RPMI8226 (cell line): ENCODE results near the gene H6PD.

Source experiments
- DNase-seq: peaks from one replicate; pipeline ENCODE4 v3.0.0-alpha.2; 2015

H6PD gene

GRCh38 chr1:9207715-9208114 is 26.9 kb upstream of the H6PD start:
- no peak for DNase-seq

DNA sequence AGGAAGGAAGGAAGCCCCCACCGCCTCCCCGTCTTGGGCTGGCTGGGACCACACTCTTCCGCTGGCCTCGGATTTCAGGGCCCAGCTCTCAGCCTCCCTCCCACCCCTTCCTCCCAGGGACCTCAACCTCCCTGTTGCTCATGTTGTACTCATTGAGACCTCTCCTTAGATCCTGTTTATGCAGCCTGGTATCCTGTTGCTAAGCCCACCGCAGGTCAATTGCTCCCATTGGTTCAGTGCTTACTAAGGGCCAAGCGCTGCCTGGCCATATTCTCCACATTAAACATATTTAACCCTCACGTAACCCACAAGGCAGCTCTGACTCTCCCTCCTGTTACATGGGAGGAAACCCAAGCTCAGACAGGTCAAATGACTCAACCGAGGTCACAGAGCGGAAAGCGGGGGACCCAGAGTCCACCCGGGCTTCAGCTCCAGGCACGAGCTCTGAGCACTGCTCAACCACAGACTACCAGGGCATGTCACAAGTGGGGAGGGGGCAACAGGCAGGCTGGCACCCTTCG is 23.2 kb upstream of the H6PD start:
- DNase-seq, result no peak

DNA sequence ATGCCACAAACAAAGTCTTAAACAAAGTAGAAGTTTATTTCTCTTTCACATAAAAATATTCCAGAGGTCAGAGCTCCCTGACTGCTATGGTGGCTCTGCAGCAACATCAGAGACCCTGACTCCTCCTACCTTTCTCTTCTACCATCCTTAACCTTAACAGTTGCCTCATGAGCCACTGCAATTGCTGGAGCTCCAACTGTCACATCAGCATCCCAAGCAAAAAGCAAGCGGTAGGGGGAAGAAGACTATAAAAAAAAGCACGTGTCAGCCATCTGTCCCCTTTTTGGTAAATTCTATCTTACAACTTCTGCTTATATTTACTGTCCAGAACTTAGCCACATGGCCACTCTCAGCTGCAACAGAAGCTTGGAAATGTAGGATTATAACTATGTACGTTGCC is 21.8 kb upstream of the H6PD start:
- DNase-seq, result no peak

DNA sequence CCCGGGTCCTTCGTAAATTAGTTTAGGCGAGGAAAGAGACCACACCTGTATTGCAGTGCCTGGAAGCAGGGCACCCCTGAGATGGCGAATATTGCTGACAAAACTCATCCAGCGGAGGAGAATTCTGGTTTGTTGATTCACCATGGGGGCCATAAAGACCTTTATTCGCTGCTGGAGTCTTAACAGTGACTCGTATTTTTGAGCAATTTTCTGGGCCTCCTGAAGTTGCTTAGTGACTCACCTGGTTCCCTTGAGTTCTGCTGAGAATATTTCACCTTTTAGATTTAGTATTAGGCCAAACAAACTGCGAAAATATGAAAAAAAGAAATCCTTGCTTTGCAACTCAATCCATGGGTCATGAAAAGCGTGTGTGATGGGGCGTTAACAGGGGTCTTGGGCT is 20.6 kb upstream of the H6PD start:
- no peak for DNase-seq

GRCh38 chr1:9218917-9219316 is 15.7 kb upstream of the H6PD start:
- no peak for DNase-seq

- DNase-seq, result no peak
These were observed 11.5 kb upstream of the H6PD start for GRCh38 chr1:9222846-9223625.

GRCh38 chr1:9224664-9225410 is 9.7 kb upstream of the H6PD start:
- DNase-seq, result no peak

DNA sequence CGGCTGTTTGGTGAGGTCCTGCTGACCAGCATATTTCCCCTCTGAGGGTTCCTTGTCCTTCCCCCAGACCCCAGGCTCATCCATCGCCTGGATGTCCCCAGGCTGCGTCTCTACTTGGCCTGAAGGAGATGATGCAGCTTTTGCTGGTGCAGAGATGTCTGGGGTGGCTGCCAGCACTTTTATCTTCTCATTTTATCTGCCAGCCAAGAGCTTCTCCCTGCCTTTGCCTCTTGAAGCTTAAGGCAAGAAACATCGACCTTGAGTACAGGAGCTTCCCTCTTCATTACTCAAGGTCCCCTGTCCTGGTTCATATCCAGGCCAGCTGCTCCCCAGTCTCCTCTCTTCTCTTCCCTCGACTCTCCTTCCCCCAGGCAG is 9.2 kb upstream of the H6PD start:
- no peak for DNase-seq

- no peak for DNase-seq
These were observed 6.0 kb upstream of the H6PD start for GRCh38 chr1:9228609-9229008.

DNA sequence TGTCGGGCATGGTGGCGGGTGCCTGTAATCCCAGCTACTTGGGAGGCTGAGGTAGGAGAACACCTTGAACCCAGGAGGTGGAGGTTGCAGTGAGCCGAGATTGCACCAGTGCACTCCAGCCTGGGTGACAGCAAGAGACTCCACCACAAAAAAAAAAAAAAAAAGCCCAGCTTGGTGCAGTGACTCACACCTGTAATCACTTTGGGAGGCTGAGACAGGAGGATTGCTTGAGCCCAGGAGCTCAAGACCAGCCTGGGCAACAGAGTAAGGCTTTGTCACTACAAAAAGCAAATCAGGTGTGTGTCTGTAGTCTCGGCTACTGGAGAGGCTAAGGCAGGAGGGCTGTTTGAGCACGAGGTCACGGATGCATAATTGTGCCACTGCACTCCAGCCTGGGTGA is 5.0 kb upstream of the H6PD start:
- DNase-seq, result no peak

DNA sequence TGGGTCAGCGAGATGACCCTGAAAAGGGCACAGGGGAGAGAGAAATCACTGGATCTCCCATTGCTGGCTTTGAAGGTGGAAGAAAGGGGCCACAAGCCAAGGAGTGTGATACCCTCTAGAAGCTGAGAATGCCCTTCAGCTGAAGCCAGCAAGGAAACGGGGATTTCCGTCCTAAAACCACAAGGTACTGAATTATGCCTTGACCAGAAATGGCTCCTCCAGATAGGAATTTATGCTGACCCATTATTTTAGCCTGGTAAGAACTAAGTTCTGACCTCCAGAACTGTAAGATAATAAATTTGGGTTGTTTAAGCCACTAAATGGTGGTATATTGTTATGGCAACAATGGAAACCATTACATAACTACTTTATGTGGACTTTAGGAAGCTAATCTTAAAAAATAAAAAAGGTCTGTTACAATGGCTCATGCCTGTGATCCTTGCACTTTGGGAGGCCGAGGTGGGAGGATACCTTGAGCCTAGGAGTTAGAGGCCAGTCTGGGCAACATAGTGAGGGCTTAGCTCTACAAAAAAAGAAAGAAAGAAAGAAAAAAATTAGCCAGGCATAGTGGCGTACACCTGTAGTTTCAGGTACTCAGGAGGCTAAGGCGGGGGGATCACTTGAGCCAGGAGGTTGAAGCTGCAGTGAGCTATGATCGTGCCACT is 3.6 kb upstream of the H6PD start:
- peak; percentile 49 for DNase-seq

DNA sequence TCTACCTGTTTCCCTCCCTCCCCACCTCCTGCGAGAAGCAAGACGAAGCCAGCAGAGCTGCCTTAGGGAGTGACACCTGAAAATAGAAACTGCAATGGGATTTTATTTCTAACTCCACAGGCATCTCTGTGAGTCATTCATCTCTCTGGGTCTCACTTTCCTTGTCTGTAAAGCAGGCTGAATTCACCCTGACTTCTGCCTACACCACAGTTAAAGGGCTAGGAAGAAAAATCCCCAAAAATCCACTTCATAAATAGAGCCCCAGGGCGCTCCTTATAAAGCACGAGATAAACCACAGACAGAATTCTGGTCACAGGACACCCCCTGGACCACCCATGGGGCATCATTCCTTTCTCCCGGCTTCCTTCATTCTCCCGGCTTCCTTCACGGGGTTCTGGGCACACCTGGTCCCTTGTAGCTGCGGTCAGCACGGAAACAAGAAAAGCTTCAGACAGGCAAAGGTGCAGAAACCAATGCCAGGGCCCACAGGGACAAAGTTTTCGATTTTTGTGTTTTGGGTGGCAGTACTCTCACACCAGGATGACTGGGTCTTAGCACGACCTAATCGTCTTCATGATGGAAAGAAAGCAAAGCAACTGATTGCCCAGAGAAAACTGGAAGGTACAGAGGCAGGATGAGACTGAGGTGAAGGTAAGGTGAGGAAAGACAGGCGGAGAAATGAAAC is 2.8 kb upstream of the H6PD start:
- DNase-seq, result peak; percentile 60

- DNase-seq, result no peak
These were observed 1.2 kb upstream of the H6PD start for GRCh38 chr1:9233241-9233941.

DNA sequence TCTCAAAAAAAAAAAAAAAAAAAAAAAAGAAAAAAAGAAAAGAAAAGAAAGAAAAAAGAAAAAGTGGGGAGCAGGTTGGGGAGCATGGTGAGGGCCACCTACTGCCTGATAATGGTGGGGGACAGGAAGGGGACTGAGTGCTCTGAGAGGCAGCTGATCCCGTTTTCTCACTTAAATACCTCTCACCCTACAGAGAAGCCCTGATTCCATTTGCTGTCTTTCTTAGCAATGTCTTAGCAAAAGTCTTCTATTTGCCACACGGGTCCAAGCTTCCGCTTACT is 692 bp upstream of the H6PD start:
- no peak for DNase-seq

GRCh38 chr1:9235096-9235459 is 504 bp downstream of the H6PD start:
- DNase-seq, result peak; percentile 25

DNA sequence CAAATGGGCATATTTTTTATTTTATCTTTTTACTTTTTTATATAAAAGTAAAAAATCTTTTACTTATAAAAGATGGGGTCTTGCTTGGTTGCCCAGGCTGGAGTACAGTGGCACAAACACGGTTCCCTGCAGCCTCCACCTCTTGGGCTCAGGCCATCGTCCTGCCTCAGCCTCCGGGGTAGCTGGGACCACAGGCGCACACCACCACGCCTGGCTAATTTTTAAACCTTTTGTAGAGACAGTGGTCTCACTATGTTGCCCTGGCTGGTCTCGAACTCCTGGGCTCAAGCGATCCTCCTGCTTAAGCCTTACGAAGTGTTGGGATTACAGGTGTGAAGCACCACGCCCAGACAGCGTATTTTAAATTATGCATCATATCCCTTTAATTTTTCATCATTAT is 986 bp downstream of the H6PD start:
- no peak for DNase-seq

- no peak for DNase-seq
These were observed 3.6 kb downstream of the H6PD start for GRCh38 chr1:9238134-9238533.

DNA sequence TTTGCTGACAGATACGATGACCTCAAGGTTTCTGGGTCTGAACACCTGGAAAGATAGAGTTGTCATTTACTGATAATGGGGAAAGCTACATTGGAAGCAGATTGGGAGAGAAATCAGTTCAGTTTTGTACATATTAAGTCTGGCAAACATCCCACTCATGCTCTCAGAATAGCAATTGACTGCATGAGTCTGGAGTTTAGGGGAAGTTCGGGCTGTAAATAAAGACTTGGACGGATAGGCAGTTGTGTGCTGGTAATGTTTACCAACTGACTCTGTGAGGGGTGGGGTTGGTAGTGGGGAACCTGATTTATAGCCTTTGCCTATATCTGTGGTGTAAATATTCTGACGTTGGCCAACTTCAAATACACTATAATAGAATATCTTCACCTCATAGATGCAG is 4.0 kb downstream of the H6PD start:
- DNase-seq, result no peak

DNA sequence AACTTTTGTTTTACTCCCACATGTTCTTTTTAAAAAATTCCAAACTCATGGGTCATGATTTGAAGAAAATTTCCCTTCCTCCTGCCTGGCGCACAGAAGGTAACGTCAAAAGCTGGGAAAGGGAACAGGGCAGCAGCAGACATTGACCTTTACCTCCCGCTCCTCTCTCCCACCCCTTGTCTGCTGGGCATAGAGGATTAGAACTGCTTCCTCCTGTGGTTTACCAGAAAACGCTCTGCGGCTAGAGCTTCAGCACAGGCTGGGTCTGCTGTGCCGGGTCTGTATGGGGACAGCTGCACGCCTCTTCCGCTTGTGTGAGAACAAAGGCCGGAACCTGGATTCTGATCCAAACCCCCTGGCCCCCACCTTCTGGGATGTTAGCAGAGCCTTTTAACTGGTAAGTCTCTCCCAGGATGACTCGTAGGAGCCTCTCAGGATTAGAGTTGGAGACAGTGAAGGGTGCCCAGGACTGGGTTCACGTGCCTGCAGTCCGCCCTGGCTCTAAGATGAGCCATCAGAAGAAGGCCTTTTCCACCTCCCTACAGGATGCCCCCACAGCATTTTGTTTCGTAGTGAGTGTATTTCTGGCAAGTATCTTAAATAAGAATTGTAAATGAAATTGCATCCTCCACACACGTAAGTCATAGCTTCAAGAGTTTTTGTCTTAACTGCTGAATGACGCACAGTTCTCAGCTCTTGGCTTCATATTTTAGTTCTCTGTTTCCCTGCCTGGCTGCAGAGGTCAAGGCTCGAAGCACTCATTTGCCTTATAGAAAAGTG is 5.2 kb downstream of the H6PD start:
- no peak for DNase-seq

DNA sequence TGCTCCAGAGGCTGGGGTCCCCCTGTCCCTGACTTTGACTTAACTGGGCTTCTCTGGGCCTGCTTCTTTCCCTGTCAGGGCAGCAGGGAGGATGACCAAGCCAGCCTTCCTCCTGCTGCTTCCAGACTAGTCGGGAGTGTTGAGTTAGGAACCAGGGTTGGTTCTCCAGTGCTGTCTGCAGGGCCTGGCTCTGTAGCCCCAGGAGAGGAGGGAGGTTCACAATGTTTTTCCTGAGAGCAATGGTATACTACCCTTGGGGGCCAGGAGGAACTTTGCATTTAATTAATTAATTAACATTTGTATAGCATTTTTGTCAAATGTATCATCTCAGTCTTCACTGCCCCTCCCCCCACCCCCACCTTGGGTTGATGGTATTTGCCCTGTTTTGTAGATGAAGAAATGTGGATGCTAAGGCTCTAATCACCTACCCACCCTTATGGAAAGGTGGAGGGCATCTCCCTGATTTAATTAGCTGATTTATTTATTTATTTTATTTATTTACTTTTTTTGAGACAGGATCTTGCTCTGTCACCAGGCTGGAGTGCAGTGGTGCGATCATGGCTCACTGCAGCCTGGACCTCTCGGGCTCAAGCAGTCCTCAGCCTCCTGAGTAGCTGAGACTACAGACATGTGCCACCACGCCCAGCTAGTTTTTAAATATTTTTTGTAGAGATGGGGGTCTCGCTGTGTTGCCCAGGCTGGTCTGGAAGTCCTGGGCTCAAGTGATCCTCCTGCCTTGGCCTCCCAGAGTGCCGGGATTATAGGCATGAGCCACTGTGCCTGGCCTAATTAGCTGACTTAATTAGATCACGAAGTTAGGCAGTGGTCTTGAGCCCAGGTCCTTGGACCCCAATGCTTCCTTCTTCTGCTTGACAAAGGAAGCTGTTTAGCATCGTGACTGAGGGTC is 6.6 kb downstream of the H6PD start:
- no peak for DNase-seq

DNA sequence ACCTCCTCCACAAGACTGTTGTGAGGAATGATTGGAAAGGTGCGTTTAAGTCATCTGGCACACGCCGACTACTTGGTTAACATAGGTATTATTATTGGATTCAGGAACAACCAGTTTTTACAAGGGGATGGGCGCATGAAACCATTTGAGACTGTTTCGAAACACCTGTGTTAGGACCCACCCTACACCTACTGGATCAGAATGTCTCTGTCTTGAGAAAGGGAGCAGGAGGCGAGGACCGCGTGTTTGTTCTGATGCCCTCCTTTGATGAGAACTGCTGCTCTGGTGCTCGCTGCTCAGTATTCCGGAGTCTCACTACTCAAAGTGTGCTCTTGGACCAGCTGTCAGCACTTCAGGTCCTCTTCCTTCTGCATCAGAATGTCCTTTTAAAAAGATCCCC is 7.3 kb downstream of the H6PD start:
- DNase-seq, result no peak
